Measurements from ENCODE around the gene RNF10.

GRCh38 chr12:120522568-120522967, 11.6 kb upstream of the RNF10 start:
- TF ChIP-seq, protein P1, sequence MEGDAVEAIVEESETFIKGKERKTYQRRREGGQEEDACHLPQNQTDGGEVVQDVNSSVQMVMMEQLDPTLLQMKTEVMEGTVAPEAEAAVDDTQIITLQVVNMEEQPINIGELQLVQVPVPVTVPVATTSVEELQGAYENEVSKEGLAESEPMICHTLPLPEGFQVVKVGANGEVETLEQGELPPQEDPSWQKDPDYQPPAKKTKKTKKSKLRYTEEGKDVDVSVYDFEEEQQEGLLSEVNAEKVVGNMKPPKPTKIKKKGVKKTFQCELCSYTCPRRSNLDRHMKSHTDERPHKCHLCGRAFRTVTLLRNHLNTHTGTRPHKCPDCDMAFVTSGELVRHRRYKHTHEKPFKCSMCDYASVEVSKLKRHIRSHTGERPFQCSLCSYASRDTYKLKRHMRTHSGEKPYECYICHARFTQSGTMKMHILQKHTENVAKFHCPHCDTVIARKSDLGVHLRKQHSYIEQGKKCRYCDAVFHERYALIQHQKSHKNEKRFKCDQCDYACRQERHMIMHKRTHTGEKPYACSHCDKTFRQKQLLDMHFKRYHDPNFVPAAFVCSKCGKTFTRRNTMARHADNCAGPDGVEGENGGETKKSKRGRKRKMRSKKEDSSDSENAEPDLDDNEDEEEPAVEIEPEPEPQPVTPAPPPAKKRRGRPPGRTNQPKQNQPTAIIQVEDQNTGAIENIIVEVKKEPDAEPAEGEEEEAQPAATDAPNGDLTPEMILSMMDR (conservative IDR thresholded peaks at IDR 0.05; ENCODE audit: low read depth in 2 of 2): no peak
- TF ChIP-seq EZH2 (IDR thresholded peaks at IDR 0.05; ENCODE audit: low read depth, unreplicated experiment) (no peak), REST (IDR thresholded peaks at IDR 0.05; ENCODE audit: unreplicated experiment) (no peak), POLR2AphosphoS5 (IDR thresholded peaks at IDR 0.05; ENCODE audit: low read depth) (no peak), JUNB (IDR thresholded peaks at IDR 0.05; ENCODE audit: unreplicated experiment) (no peak), CREB1 (CRISPR knock-in tag; IDR thresholded peaks at IDR 0.05; ENCODE audit: low read depth) (no peak), EZH2phosphoT487 (IDR thresholded peaks at IDR 0.05; ENCODE audit: unreplicated experiment) (no peak), NANOG (IDR thresholded peaks at IDR 0.05; ENCODE audit: borderline replicate concordance) (no peak), ZNF331 (CRISPR knock-in tag; IDR thresholded peaks at IDR 0.05; ENCODE audit: low read depth) (no peak)
